A673 (cell line): ENCODE measurements around the gene MSI2.

ENCODE experiments used
- EZH2 ChIP-seq: fragments of 200-600 bp; sonication (generic); IDR thresholded peaks from 2 replicates; pipeline ENCODE4 v1.6.1; 2017; ENCODE audit warnings: borderline replicate concordance, low read depth, mild to moderate bottlenecking, mixed read lengths, antibody characterized with exemption, low read length; ENCODE audit not compliant: poor library complexity, severe bottlenecking
- TF ChIP-seq, protein P1 (sequence below): fragments of 300-800, 200-600 bp; sonication (generic); conservative IDR thresholded peaks from 2 replicates; pipeline ENCODE4 v1.5.1; 2017; ENCODE audit warnings: low read depth, mild to moderate bottlenecking, antibody characterized with exemption, low read length, moderate library complexity, mixed read lengths

DNA sequence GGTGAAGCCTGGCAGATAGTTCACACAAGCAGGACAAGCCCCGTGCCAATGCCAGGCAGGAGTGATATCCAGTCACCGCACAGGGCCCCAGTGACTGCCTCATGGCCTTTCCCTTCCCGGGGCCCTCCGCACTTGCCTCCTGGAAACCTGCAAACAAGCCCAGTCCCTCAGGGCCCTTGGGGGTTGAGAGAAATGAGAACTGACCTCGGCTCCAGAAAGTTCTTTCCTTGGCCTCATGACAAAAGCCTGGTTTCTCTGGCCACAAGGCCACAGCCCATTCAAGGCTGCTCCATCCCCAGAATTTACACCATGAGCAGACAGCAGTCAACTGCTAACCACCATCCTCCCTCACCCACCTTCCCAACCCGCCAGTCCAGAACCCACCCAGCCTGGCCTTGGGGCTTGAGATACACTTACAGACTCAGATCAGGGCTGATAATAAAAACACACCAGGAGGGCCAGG is 411.2 kb downstream of the MSI2 start:
- TF ChIP-seq, protein P1, sequence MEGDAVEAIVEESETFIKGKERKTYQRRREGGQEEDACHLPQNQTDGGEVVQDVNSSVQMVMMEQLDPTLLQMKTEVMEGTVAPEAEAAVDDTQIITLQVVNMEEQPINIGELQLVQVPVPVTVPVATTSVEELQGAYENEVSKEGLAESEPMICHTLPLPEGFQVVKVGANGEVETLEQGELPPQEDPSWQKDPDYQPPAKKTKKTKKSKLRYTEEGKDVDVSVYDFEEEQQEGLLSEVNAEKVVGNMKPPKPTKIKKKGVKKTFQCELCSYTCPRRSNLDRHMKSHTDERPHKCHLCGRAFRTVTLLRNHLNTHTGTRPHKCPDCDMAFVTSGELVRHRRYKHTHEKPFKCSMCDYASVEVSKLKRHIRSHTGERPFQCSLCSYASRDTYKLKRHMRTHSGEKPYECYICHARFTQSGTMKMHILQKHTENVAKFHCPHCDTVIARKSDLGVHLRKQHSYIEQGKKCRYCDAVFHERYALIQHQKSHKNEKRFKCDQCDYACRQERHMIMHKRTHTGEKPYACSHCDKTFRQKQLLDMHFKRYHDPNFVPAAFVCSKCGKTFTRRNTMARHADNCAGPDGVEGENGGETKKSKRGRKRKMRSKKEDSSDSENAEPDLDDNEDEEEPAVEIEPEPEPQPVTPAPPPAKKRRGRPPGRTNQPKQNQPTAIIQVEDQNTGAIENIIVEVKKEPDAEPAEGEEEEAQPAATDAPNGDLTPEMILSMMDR, result no peak
- no peak for TF ChIP-seq EZH2
